Stomach (tissue), 4 donors: ENCODE measurements around the gene TRIM14.

ENCODE experiments used
- POLR2A ChIP-seq, 4 donors: fragments of 450-650 bp; IDR thresholded peaks; one replicate each; pipeline ENCODE4 v1.6.1; 2016; ENCODE audit warnings: antibody characterized with exemption in 4 of 4, control low read depth in 2 of 4, mild to moderate bottlenecking in 1 of 4, moderate library complexity in 1 of 4
- TF ChIP-seq, protein P1 (sequence below), 7 experiments: fragments of 450-650 bp in 4 of 7; fragments of 200-600 bp in 3 of 7; sonication (generic) in 3 of 7; IDR thresholded peaks; one replicate each; pipeline ENCODE4 v1.5.1; 2016 to 2019; ENCODE audit warnings: antibody characterized with exemption in 7 of 7, control low read depth in 2 of 7, mild to moderate bottlenecking in 1 of 7

DNA sequence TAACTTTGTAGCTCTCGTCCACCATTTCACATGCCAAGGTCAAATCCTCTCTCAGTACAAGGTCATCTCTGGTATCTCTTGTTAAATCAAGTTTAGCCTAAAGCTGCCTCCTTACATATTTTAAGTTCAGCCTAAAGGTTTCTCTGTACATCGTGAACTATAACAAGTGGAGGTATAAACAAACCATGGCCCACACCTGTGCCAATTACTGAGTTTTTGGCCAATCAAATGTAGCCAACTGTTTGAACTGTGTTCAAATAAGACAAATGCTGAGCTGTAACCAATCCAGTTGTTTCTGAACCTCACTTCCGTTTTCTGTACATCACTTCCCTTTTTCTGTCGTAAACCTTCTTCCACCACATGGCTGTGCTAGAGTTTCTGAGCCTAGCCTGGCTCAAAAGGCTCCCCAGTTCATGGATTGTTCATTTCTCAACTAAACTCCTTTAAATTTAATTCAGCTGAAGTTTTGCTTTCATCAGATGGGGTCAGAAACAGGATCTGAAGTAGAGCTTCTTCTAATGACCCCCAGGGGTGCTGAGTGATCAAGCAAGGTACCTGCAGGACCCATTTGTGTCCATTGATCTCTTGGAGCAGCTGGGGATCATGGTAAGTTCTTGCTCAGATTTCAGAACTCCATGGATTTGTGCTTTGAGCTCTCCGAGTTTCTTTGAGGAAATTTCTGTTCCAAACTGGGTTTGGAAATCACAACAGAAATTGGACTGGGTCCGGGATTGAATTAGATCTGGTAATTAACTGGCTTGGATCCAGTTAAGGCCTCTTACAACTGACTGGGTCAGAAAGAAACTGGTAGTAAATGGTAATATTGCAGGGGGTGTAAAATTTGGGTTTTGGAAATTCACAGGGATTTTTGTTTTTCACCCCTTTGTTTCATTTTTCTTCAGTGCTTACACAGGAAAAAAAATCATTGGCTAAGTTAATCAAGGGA is 73.5 kb downstream of the TRIM14 start:
- TF ChIP-seq, protein P1, sequence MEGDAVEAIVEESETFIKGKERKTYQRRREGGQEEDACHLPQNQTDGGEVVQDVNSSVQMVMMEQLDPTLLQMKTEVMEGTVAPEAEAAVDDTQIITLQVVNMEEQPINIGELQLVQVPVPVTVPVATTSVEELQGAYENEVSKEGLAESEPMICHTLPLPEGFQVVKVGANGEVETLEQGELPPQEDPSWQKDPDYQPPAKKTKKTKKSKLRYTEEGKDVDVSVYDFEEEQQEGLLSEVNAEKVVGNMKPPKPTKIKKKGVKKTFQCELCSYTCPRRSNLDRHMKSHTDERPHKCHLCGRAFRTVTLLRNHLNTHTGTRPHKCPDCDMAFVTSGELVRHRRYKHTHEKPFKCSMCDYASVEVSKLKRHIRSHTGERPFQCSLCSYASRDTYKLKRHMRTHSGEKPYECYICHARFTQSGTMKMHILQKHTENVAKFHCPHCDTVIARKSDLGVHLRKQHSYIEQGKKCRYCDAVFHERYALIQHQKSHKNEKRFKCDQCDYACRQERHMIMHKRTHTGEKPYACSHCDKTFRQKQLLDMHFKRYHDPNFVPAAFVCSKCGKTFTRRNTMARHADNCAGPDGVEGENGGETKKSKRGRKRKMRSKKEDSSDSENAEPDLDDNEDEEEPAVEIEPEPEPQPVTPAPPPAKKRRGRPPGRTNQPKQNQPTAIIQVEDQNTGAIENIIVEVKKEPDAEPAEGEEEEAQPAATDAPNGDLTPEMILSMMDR (IDR thresholded peaks at IDR 0.05) = no peak
- TF ChIP-seq POLR2A (IDR thresholded peaks at IDR 0.05) = no peak
